Tibial nerve (tissue), 4 donors: ENCODE results near the gene TTC24.

ENCODE experiments used
- CTCF ChIP-seq, 5 experiments: fragments of 200-600 bp in 3 of 5; fragments of 450-650 bp in 2 of 5; sonication (generic) in 3 of 5; IDR thresholded peaks; one replicate each; pipeline ENCODE4 v1.5.1; 2016 to 2019; ENCODE audit warnings: antibody characterized with exemption in 5 of 5, mild to moderate bottlenecking in 3 of 5, moderate library complexity in 2 of 5
- EP300 ChIP-seq, 2 donors: sonication (generic); formaldehyde crosslinking; IDR thresholded peaks; one replicate each; pipeline ENCODE4 v1.6.1; 2017; ENCODE audit warnings: antibody characterized with exemption in 2 of 2, mild to moderate bottlenecking in 1 of 2
- POLR2A ChIP-seq, 2 donors: fragments of 450-650 bp; IDR thresholded peaks; one replicate each; pipeline ENCODE4 v1.6.1; 2017; ENCODE audit warnings: antibody characterized with exemption in 2 of 2, mild to moderate bottlenecking in 2 of 2, moderate library complexity in 2 of 2

GRCh38 chr1:156571261-156571852 lies 8.2 kb upstream of the TTC24 start:
- no peak for TF ChIP-seq CTCF (IDR thresholded peaks at IDR 0.05)
- no peak for TF ChIP-seq POLR2A (IDR thresholded peaks at IDR 0.05)
- TF ChIP-seq EP300 (IDR thresholded peaks at IDR 0.05): peak in 1 of 2 donors; percentile 41
